T-helper 17 cell (primary cell): Measurements from ENCODE around the gene PDCD11. TPM values are rescaled to one million over a fixed set of nuclear protein-coding genes. Genes with fewer than 3 reads are reported as not detected.

ENCODE experiments used
- ATAC-seq: fragments of 150-1000 bp; cut with Tn5 transposase; 2 replicates; pipeline ENCODE4 v1.10.0; 2021; ENCODE audit warnings: mild to moderate bottlenecking, moderate library complexity
- DNase-seq, 3 donors: peaks; one replicate each; pipeline versions ENCODE4 v3.0.0 to v3.0.0-alpha.2; 2020 to 2021
- H3K9me3 ChIP-seq: one replicate; pipeline ENCODE4 v1.7.0; 2013; ENCODE audit warnings: low read length, mild to moderate bottlenecking; ENCODE audit not compliant: control insufficient read depth, poor library complexity, severe bottlenecking
- H3K27ac Mint-ChIP-seq: one replicate; pipeline ENCODE4 v1.8.0; 2022; ENCODE audit warnings: mild to moderate bottlenecking, moderate library complexity, mixed read lengths
- H3K27me3 Mint-ChIP-seq: one replicate; pipeline ENCODE4 v1.8.0; 2022; ENCODE audit warnings: mixed read lengths
- H3K36me3 Mint-ChIP-seq: one replicate; pipeline ENCODE4 v1.8.0; 2022; ENCODE audit warnings: low read depth, mixed read lengths
- H3K4me1 Mint-ChIP-seq: one replicate; pipeline ENCODE4 v1.8.0; 2022; ENCODE audit warnings: mild to moderate bottlenecking, mixed read lengths
- H3K4me3 Mint-ChIP-seq: one replicate; pipeline ENCODE4 v1.8.0; 2022; ENCODE audit warnings: mild to moderate bottlenecking, moderate library complexity, mixed read lengths
- total RNA-seq, 4 donors: library from RNA in 2 of 4; stranded (reverse) in 2 of 4; gene quantifications; one replicate each; pipeline ENCODE4 v1.2.3 and lab custom pipeline; 2022 to 2026

Gene PDCD11
- total RNA-seq, 2 donors from 2014 or later = 18.7 to 29.7 TPM

GRCh38 chr10:103429647-103430046 lies 33.2 kb downstream of the PDCD11 start:
- DNase-seq (no peak), ATAC-seq (peak; percentile 79)
- no peaks in the 10 kb centered on the region for H3K9me3 ChIP-seq
- Mint-ChIP-seq H3K4me3 (peak overlapping the region; percentile 81), H3K36me3 (peaks cover 10% of the 10 kb centered on the region), H3K27ac (peak overlapping the region; percentile 49), H3K27me3 (no peaks in the 10 kb centered on the region), H3K4me1 (peaks cover 29% of the 10 kb centered on the region)

- Mint-ChIP-seq H3K4me1 (peaks cover 30% of the 10 kb centered on the region), H3K27me3 (no peaks in the 10 kb centered on the region), H3K4me3 (no peak overlapping the region), H3K27ac (peak overlapping the region; percentile 61), H3K36me3 (peaks cover 4% of the 10 kb centered on the region)
- ATAC-seq = no peak
- no peaks in the 10 kb centered on the region for H3K9me3 ChIP-seq
- no peak for DNase-seq
Observed at GRCh38 chr10:103431902-103432301, 35.5 kb downstream of the PDCD11 start.

- peaks cover 22% of the 10 kb centered on the region for H3K4me1 Mint-ChIP-seq
- peak overlapping the region; percentile 43 for H3K27ac Mint-ChIP-seq
- no peak for ATAC-seq
Observed at GRCh38 chr10:103433858-103434257, 37.4 kb downstream of the PDCD11 start.

GRCh38 chr10:103439776-103440175 lies 43.4 kb downstream of the PDCD11 start:
- H3K27me3 Mint-ChIP-seq = no peaks in the 10 kb centered on the region
- no peaks in the 10 kb centered on the region for H3K9me3 ChIP-seq
- H3K27ac Mint-ChIP-seq = peak overlapping the region; percentile 69
- no peak overlapping the region for H3K4me3 Mint-ChIP-seq
- ATAC-seq = no peak
- DNase-seq = no peak
- H3K36me3 Mint-ChIP-seq = peaks cover 10% of the 10 kb centered on the region
- peaks cover 14% of the 10 kb centered on the region for H3K4me1 Mint-ChIP-seq

More at GRCh38 chr10:103433858-103434257, 37.4 kb downstream of the PDCD11 start:
- peaks cover 10% of the 10 kb centered on the region for H3K36me3 Mint-ChIP-seq
- no peak for DNase-seq
- no peak overlapping the region for H3K4me3 Mint-ChIP-seq
- no peaks in the 10 kb centered on the region for H3K9me3 ChIP-seq
- no peaks in the 10 kb centered on the region for H3K27me3 Mint-ChIP-seq

- Mint-ChIP-seq H3K4me3 (no peak overlapping the region), H3K27ac (peak overlapping the region; percentile 69), H3K27me3 (no peaks in the 10 kb centered on the region), H3K36me3 (peaks cover 10% of the 10 kb centered on the region), H3K4me1 (peaks cover 17% of the 10 kb centered on the region)
- ATAC-seq = no peak
- DNase-seq = no peak
- no peaks in the 10 kb centered on the region for H3K9me3 ChIP-seq
Observed at GRCh38 chr10:103440416-103440815, 44.0 kb downstream of the PDCD11 start.

GRCh38 chr10:103441206-103441605 lies 44.8 kb downstream of the PDCD11 start:
- Mint-ChIP-seq H3K4me3 (no peak overlapping the region), H3K36me3 (peaks cover 10% of the 10 kb centered on the region), H3K27ac (no peak overlapping the region), H3K4me1 (peaks cover 20% of the 10 kb centered on the region), H3K27me3 (no peaks in the 10 kb centered on the region)
- no peaks in the 10 kb centered on the region for H3K9me3 ChIP-seq
- DNase-seq (no peak), ATAC-seq (no peak)

GRCh38 chr10:103441611-103442010 lies 45.2 kb downstream of the PDCD11 start:
- H3K4me3 Mint-ChIP-seq = no peak overlapping the region
- H3K4me1 Mint-ChIP-seq = peaks cover 21% of the 10 kb centered on the region
- H3K27me3 Mint-ChIP-seq = no peaks in the 10 kb centered on the region
- ATAC-seq (no peak), DNase-seq (no peak)
- no peak overlapping the region for H3K27ac Mint-ChIP-seq
- H3K36me3 Mint-ChIP-seq = peaks cover 10% of the 10 kb centered on the region
- H3K9me3 ChIP-seq = no peaks in the 10 kb centered on the region

- no peaks in the 10 kb centered on the region for H3K9me3 ChIP-seq
- ATAC-seq = no peak
- Mint-ChIP-seq H3K27ac (peak overlapping the region; percentile 69), H3K36me3 (peaks cover 8% of the 10 kb centered on the region), H3K4me3 (no peak overlapping the region), H3K27me3 (no peaks in the 10 kb centered on the region), H3K4me1 (peaks cover 20% of the 10 kb centered on the region)
- DNase-seq = no peak
Observed at GRCh38 chr10:103442031-103442461, 45.6 kb downstream of the PDCD11 start.

GRCh38 chr10:103443475-103444185 lies 47.2 kb downstream of the PDCD11 start:
- Mint-ChIP-seq H3K4me3 (no peak overlapping the region), H3K27ac (peak overlapping the region; percentile 84), H3K4me1 (peaks cover 30% of the 10 kb centered on the region), H3K27me3 (no peaks in the 10 kb centered on the region), H3K36me3 (peaks cover 11% of the 10 kb centered on the region)
- DNase-seq (no peak), ATAC-seq (no peak)
- no peaks in the 10 kb centered on the region for H3K9me3 ChIP-seq

- Mint-ChIP-seq H3K4me1 (peaks cover 39% of the 10 kb centered on the region), H3K36me3 (peaks cover 17% of the 10 kb centered on the region), H3K4me3 (no peak overlapping the region), H3K27me3 (no peaks in the 10 kb centered on the region), H3K27ac (peak overlapping the region; percentile 84)
- no peak for DNase-seq
- no peak for ATAC-seq
- H3K9me3 ChIP-seq = no peaks in the 10 kb centered on the region
Observed at GRCh38 chr10:103444478-103444877, 48.1 kb downstream of the PDCD11 start.

GRCh38 chr10:103445366-103445765 lies 48.9 kb downstream of the PDCD11 start:
- Mint-ChIP-seq H3K27ac (peak overlapping the region; percentile 84), H3K27me3 (no peaks in the 10 kb centered on the region), H3K36me3 (peaks cover 21% of the 10 kb centered on the region), H3K4me3 (no peak overlapping the region), H3K4me1 (peaks cover 45% of the 10 kb centered on the region)
- H3K9me3 ChIP-seq = no peaks in the 10 kb centered on the region
- DNase-seq (no peak), ATAC-seq (no peak)

- Mint-ChIP-seq H3K27me3 (no peaks in the 10 kb centered on the region), H3K4me1 (peaks cover 51% of the 10 kb centered on the region), H3K4me3 (no peak overlapping the region), H3K27ac (peak overlapping the region; percentile 34), H3K36me3 (peaks cover 21% of the 10 kb centered on the region)
- no peaks in the 10 kb centered on the region for H3K9me3 ChIP-seq
- ATAC-seq = no peak
- DNase-seq = no peak
Observed at GRCh38 chr10:103445767-103446567, 49.5 kb downstream of the PDCD11 start.

- no peaks in the 10 kb centered on the region for H3K9me3 ChIP-seq
- peaks cover 55% of the 10 kb centered on the region for H3K4me1 Mint-ChIP-seq
- H3K27me3 Mint-ChIP-seq = no peaks in the 10 kb centered on the region
- peaks cover 21% of the 10 kb centered on the region for H3K36me3 Mint-ChIP-seq
- peak overlapping the region; percentile 41 for H3K4me3 Mint-ChIP-seq
- DNase-seq (no peak), ATAC-seq (no peak)
- H3K27ac Mint-ChIP-seq = peak overlapping the region; percentile 97
Observed at GRCh38 chr10:103447187-103447586, 50.8 kb downstream of the PDCD11 start.
